ENCODE results near the gene LLGL1. TPM values are rescaled to one million over a fixed set of nuclear protein-coding genes. Genes with fewer than 3 reads are reported as not detected.

The LLGL1 gene
- total and polyA plus RNA-seq, 2 donors (not counting 3 experiments of a cell fraction or from before 2014, with no cell fraction given) = 34.9 to 47.1 TPM

GRCh38 chr17:18227635-18228034, 2.2 kb downstream of the LLGL1 start:
- peaks cover 45% of the 10 kb centered on the region for H3K79me2 ChIP-seq (ENCODE audit: control insufficient read depth, insufficient read depth, low read length)
- H3K4me1 ChIP-seq (ENCODE audit: control insufficient read depth, extremely low read depth, insufficient read depth, low read length) = peaks cover 12% of the 10 kb centered on the region
- H3K4me3 ChIP-seq (replicated peaks in 1 of 3; ENCODE audit: insufficient read depth in 1 of 3, low read depth in 1 of 3, low read length in 3 of 3) = no peak overlapping the region
- no peaks in the 10 kb centered on the region for H3K9me3 ChIP-seq (replicated peaks; ENCODE audit: control insufficient read depth, insufficient read depth, low read length)
- no peak overlapping the region for H3K27ac ChIP-seq (ENCODE audit: insufficient read depth, low read depth, low read length)
- H4K20me1 ChIP-seq (replicated peaks; ENCODE audit: control insufficient read depth, extremely low read depth, insufficient read depth, low read length) = no peaks in the 10 kb centered on the region
- FAIRE-seq (no peak), DNase-seq (ENCODE audit: low read depth, low spot score) (no peak)
- H3K36me3 ChIP-seq (ENCODE audit: control insufficient read depth in 2 of 2, extremely low read depth in 1 of 2, insufficient read depth in 2 of 2, low read length in 2 of 2) = no peaks in the 10 kb centered on the region
- dilution Hi-C loops (cut with MboI; ENCODE audit: extremely low pct_ligation_motif_present, low sequenced_read_pairs) (no loop called here), intact Hi-C loops (cut with micrococcal nuclease) (no loop called here)
- H3K9me1 ChIP-seq (replicated peaks; ENCODE audit: control insufficient read depth, extremely low read depth, insufficient read depth, low read length) = no peaks in the 10 kb centered on the region
- no TSS peak for BruUV-seq (replicated peaks)
- H3K4me2 ChIP-seq (ENCODE audit: insufficient read depth, low read length) = no peak overlapping the region
- H2AFZ ChIP-seq (ENCODE audit: low read depth, low read length) = no peak overlapping the region
- CTCF ChIA-PET = no interaction called here
- TF ChIP-seq MAX (IDR thresholded peaks at IDR 0.05; ENCODE audit: insufficient read depth, insufficient read length) (no peak), CTCF (IDR thresholded peaks at IDR 0.05; ENCODE audit: extremely low read depth in 1 of 2, insufficient read depth in 1 of 2, low read depth in 1 of 2, low read length in 2 of 2) (no peak), JUN (IDR thresholded peaks at IDR 0.05; ENCODE audit: borderline replicate concordance, insufficient read depth, insufficient read length, low read depth) (no peak), GATA2 (IDR thresholded peaks at IDR 0.05; ENCODE audit: insufficient read depth, insufficient read length, low read depth, low read length) (no peak), EZH2 (IDR thresholded peaks at IDR 0.05; ENCODE audit: borderline replicate concordance, low read depth, low read length, severe bottlenecking) (no peak), POLR2A (IDR thresholded peaks at IDR 0.05; ENCODE audit: low read depth, low read length) (no peak), POLR2AphosphoS5 (IDR thresholded peaks at IDR 0.05; ENCODE audit: insufficient read depth, low read depth, low read length) (no peak), FOS (IDR thresholded peaks at IDR 0.05; ENCODE audit: borderline replicate concordance, insufficient read depth, low read length) (no peak), MYC (IDR thresholded peaks at IDR 0.05; ENCODE audit: low read depth, low read length) (no peak)
- H3K27me3 ChIP-seq (ENCODE audit: control insufficient read depth in 2 of 2, insufficient read depth in 2 of 2, low read length in 2 of 2) = no peaks in the 10 kb centered on the region
- H3K9ac ChIP-seq (replicated peaks; ENCODE audit: extremely low read depth, insufficient read depth, low read length) = no peak overlapping the region
- POLR2A ChIA-PET = no interaction called here
